Activated T-cell treated with anti-CD3 and anti-CD28 coated beads, Interleukin-2, amount 50 U/mL, for 1 hour (primary cell): ENCODE data around the gene SPINDOC.
"Not testable (repeated sequence)": the region's sequence is repeated elsewhere in the genome, so short reads cannot be mapped to it uniquely, and the experiment has no call there.

ENCODE experiments used
- DNase-seq: peaks from one replicate; pipeline ENCODE4 v3.0.0-alpha.2; 2020

The SPINDOC gene

GRCh38 chr11:63813035-63813562 is at the start of gene SPINDOC:
Gene SPINDOC (plus strand): TSS chr11:63813456. CDS start chr11:63813687, 231 bp downstream.
- peak; percentile 77 for DNase-seq

GRCh38 chr11:63763496-63764339 is 49.5 kb upstream of the SPINDOC start:
- DNase-seq: no peak

GRCh38 chr11:63764340-63764678 is 48.9 kb upstream of the SPINDOC start:
- no peak for DNase-seq

GRCh38 chr11:63764679-63765647 is 48.3 kb upstream of the SPINDOC start:
- no peak for DNase-seq

GRCh38 chr11:63765688-63766241 is 47.5 kb upstream of the SPINDOC start:
- DNase-seq: no peak

GRCh38 chr11:63766531-63767235 is 46.6 kb upstream of the SPINDOC start:
- DNase-seq: no peak

GRCh38 chr11:63767267-63767564 is 46.0 kb upstream of the SPINDOC start:
- DNase-seq: no peak

- DNase-seq: peak; percentile 44
Measured at GRCh38 chr11:63767565-63768236, 45.6 kb upstream of the SPINDOC start.

GRCh38 chr11:63768237-63769041 is 44.8 kb upstream of the SPINDOC start, which contains the start of gene ZFTA:
Gene ZFTA (minus strand): TSS chr11:63768775. CDS start chr11:63768622, 153 bp downstream.
- DNase-seq: peak; percentile 78

GRCh38 chr11:63769042-63769713 is 44.1 kb upstream of the SPINDOC start:
- DNase-seq: peak; percentile 56

GRCh38 chr11:63769714-63770455 is 43.4 kb upstream of the SPINDOC start:
- no peak for DNase-seq

GRCh38 chr11:63770763-63771162 is 42.5 kb upstream of the SPINDOC start:
- no peak for DNase-seq

- not testable (repeated sequence) for DNase-seq
Measured at GRCh38 chr11:63771741-63772318, 41.4 kb upstream of the SPINDOC start.

- no peak for DNase-seq
Measured at GRCh38 chr11:63775191-63775590, 38.1 kb upstream of the SPINDOC start.

GRCh38 chr11:63779039-63779438 is 34.2 kb upstream of the SPINDOC start:
- DNase-seq: no peak

GRCh38 chr11:63782749-63783148 is 30.5 kb upstream of the SPINDOC start:
- no peak for DNase-seq

- no peak for DNase-seq
Measured at GRCh38 chr11:63783925-63784592, 29.2 kb upstream of the SPINDOC start.

- DNase-seq: no peak
Measured at GRCh38 chr11:63785823-63786222, 27.4 kb upstream of the SPINDOC start.
